ENCODE data around the gene HSD17B14. TPM values are rescaled to one million over a fixed set of nuclear protein-coding genes. Genes with fewer than 3 reads are reported as not detected.

HSD17B14 gene
- total and polyA plus RNA-seq, 2 of the 8 experiments (the other 6 are each of a cell fraction or from before 2014, with no cell fraction given) = 8.4 to 25.5 TPM

DNA sequence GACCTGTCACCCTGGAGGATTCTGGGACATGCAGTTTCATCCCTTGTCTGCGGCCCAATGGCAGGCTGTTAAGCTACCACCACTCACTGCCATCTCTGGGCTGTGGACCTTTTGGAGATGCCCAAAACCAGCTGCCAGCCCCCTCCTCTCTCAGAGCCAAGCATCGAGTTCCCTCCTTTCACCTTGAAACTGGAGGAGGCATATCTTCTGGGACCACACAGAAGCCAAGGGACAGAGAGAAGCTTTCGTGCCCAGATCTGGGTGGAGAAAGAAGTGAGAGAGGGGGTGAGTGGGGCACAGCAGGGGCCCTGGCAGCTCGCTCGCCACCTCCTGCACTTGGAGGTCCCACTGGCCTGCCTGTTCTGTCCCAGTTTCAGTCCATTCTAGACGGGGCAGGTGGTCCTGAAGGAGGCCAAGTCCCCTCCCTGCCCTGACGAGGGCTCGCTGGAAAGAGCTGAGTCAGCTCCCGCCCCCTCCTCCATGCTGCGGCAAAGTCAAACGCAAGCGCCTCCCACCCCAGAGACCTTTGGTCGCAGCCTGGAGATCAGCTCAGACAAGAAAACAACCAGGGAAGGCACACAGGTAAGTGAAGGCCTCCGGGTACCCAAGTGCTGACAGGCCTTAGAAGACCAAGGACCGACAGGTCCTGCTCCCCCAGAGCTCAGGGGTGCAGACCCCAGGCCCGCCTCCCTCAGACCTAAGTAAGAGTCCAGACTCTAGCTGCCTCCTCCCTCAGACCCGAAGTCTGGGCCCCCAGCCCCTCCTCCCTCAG, 29.3 kb downstream of the HSD17B14 start:
- H3K23me2 ChIP-seq (ENCODE audit: low read depth, low read length) = peaks cover 6% of the 10 kb centered on the region; the same call in 1 of the 2 replicates
- no peak overlapping the region for H3K23ac ChIP-seq (ENCODE audit: insufficient read length)
- H3K4me3 ChIP-seq (ENCODE audit: extremely low read depth in 1 of 4, insufficient read depth in 2 of 4, low read depth in 3 of 4, low read length in 4 of 4) = peak overlapping the region in 1 of 4 experiments; percentile 3; a peak in 1 of 8 replicates
- peak overlapping the region; percentile 36; the same call in 1 of the 2 replicates for H3K27ac ChIP-seq (ENCODE audit: low read depth, low read length)
- no peak overlapping the region for H2AFZ ChIP-seq (ENCODE audit: low read length)
- no peaks in the 10 kb centered on the region; the same call in 1 of the 2 replicates for H3K79me1 ChIP-seq (ENCODE audit: low read depth, low read length)
- H3K4ac ChIP-seq (replicated peaks; ENCODE audit: insufficient read length, low read depth, low read length) = peak overlapping the region; percentile 12
- H3K79me2 ChIP-seq (ENCODE audit: control insufficient read depth in 1 of 2, insufficient read depth in 2 of 2, low read length in 2 of 2) = 0 out of 4 replicates have a peak, but pooled peaks cover 0 to 7% of the 10 kb centered on the region in 2 experiments
- H3K4me1 ChIP-seq (replicated peaks in 1 of 4; ENCODE audit: control insufficient read depth in 3 of 4, insufficient read depth in 4 of 4, low read length in 3 of 4) = peaks cover 0 to 19% (median 13%) of the 10 kb centered on the region in 4 experiments; a peak in 6 of 7 replicates
- no peak overlapping the region for H3K14ac ChIP-seq (ENCODE audit: insufficient read length)
- POLR2A ChIA-PET (ENCODE audit: partially characterized antibody) = interaction anchor here (0.8 to 3.0 kb wide), 14 partner anchors 9 to 157 kb away, joined by 3 to 13 read pairs (median 4); partner anchors contain the start of gene PPP1R15A
- H2BK120ac ChIP-seq (replicated peaks; ENCODE audit: low read depth, low read length) = no peak overlapping the region
- H4K20me1 ChIP-seq (replicated peaks in 1 of 2; ENCODE audit: control insufficient read depth in 1 of 2, insufficient read depth in 2 of 2, low read length in 2 of 2) = peaks cover 0 to 1% of the 10 kb centered on the region in 2 experiments
- no peak for FAIRE-seq
- H3K27me3 ChIP-seq (replicated peaks in 1 of 4; ENCODE audit: control insufficient read depth in 3 of 4, extremely low read depth in 1 of 4, insufficient read depth in 3 of 4, low read length in 3 of 4) = peaks cover 0 to 11% (median 0%) of the 10 kb centered on the region in 4 experiments; a peak in 3 of 7 replicates
- no peaks in the 10 kb centered on the region for H3K36me3 ChIP-seq (ENCODE audit: control insufficient read depth in 2 of 4, insufficient read depth in 4 of 4, low read length in 3 of 4)
- H3K56ac ChIP-seq (replicated peaks; ENCODE audit: insufficient read length, low read depth, low read length) = no peak overlapping the region
- peak overlapping the region; percentile 39; the same call in 1 of the 2 replicates for H4K8ac ChIP-seq (ENCODE audit: extremely low read depth, insufficient read depth, low read length)
- H2BK5ac ChIP-seq (ENCODE audit: low read depth, low read length) = peak overlapping the region; percentile 74; the same call in 1 of the 2 replicates
- no peak overlapping the region for H2AK5ac ChIP-seq (ENCODE audit: low read depth, low read length)
- H4K5ac ChIP-seq (ENCODE audit: insufficient read length, low read depth, low read length) = peak overlapping the region; percentile 34
- peak in 1 of 2 experiments; percentile 55 for DNase-seq (ENCODE audit: low read depth in 1 of 2, low spot score in 2 of 2)
- H2BK12ac ChIP-seq (ENCODE audit: low read depth, low read length) = no peak overlapping the region; the same call in 1 of the 2 replicates
- peak overlapping the region; percentile 78 for H4K91ac ChIP-seq (replicated peaks; ENCODE audit: insufficient read length, low read length)
- H3K9me3 ChIP-seq (ENCODE audit: insufficient read depth in 2 of 2, low read depth in 1 of 2, low read length in 1 of 2) = no peaks in the 10 kb centered on the region
- 70% methylated on average over 14 of the region's 17 CpGs; no CpG with 5 or more reads in 1 of the 2 experiments for WGBS, 2 experiments (ENCODE audit: extremely low coverage in 1 of 2, insufficient coverage in 1 of 2, insufficient read length in 1 of 2, insufficient replicate concordance in 2 of 2, low coverage in 1 of 2, low lambda C conversion rate in 2 of 2, missing lambda C conversion rate in 1 of 2)
- H2BK15ac ChIP-seq (ENCODE audit: low read length) = 0 out of 2 replicates have a peak overlapping the region, but pooled peaks have one; percentile 77
- H2BK20ac ChIP-seq (ENCODE audit: low read length) = no peak overlapping the region
- H3K4me2 ChIP-seq (ENCODE audit: insufficient read depth in 1 of 2, low read depth in 2 of 2, low read length in 2 of 2) = peak overlapping the region; percentile 21 to 26; a peak in 1 of 4 replicates
- H3K18ac ChIP-seq (ENCODE audit: extremely low read depth, low read length) = peak overlapping the region; percentile 42; the same call in 1 of the 2 replicates
- TF ChIP-seq BACH1 (IDR thresholded peaks at IDR 0.05; ENCODE audit: low read length) = peak; percentile 85
- TF ChIP-seq MAFK (IDR thresholded peaks at IDR 0.05; ENCODE audit: low read depth, low read length) = peak; percentile 83
- no peak for TF ChIP-seq BCL11A (IDR thresholded peaks at IDR 0.05; ENCODE audit: low read depth in 2 of 2, low read length in 2 of 2)
- TF ChIP-seq, protein P1, sequence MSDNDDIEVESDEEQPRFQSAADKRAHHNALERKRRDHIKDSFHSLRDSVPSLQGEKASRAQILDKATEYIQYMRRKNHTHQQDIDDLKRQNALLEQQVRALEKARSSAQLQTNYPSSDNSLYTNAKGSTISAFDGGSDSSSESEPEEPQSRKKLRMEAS (IDR thresholded peaks at IDR 0.05) = no peak
- H3K9ac ChIP-seq (replicated peaks in 1 of 4; ENCODE audit: extremely low read depth in 1 of 4, low read depth in 3 of 4, low read length in 3 of 4) = no peak overlapping the region
- CTCF ChIA-PET (ENCODE audit: partially characterized antibody) = interaction anchor here (0.6 to 13.8 kb wide), 14 partner anchors 8 to 174 kb away, joined by 3 to 285 read pairs (median 5); partner anchors contain the start of genes FUT2 and HSD17B14

All from H1 (cell line).